Tibial artery (tissue), 4 donors: ENCODE results near the gene CITED1.

ENCODE experiments used
- DNase-seq, 2 donors: peaks; one replicate each; pipeline ENCODE4 v3.0.0-alpha.2; 2019
- H3K27ac ChIP-seq, 2 donors: fragments of 200-600 bp; sonication (generic) in 1 of 2; 1 replicate in 1 of 2; 2 replicates in 1 of 2; pipeline ENCODE4 v1.5.1; 2018 to 2019; ENCODE audit warnings: mild to moderate bottlenecking in 1 of 2
- H3K27me3 ChIP-seq, 2 donors: fragments of 200-600 bp; sonication (generic) in 1 of 2; one replicate each; pipeline versions ENCODE4 v1.5.1 to v1.6.0; 2016 to 2019
- H3K36me3 ChIP-seq, 3 donors: fragments of 200-600 bp; sonication (generic) in 2 of 3; one replicate each; pipeline ENCODE4 v1.5.1; 2016 to 2019; ENCODE audit warnings: mild to moderate bottlenecking in 2 of 3
- H3K4me1 ChIP-seq, 4 donors: fragments of 200-600 bp; sonication (generic) in 2 of 4; 1 replicate in 3 of 4; 2 replicates in 1 of 4; pipeline ENCODE4 v1.5.1; 2016 to 2019
- H3K4me3 ChIP-seq, 2 donors: fragments of 200-600 bp; sonication (generic) in 1 of 2; 1 replicate in 1 of 2; 2 replicates in 1 of 2; pipeline ENCODE4 v1.5.1; 2018 to 2019; ENCODE audit warnings: mild to moderate bottlenecking in 2 of 2
- H3K9me3 ChIP-seq, 3 donors: fragments of 200-600 bp; sonication (generic) in 1 of 3; one replicate each; pipeline ENCODE4 v1.5.1; 2016 to 2019
- intact Hi-C: fragments of 100-400 bp; cut with DNase I; formaldehyde crosslinking; loops from one replicate; pipeline ENCODE4 v1.15.0; 2023; ENCODE audit warnings: low total_unique reads
- TF ChIP-seq, protein P1 (sequence below), 2 experiments: fragments of 200-600 bp in 1 of 2; fragments of 450-650 bp in 1 of 2; IDR thresholded peaks; one replicate each; pipeline ENCODE4 v1.5.1; 2017 to 2019; ENCODE audit warnings: antibody characterized with exemption in 2 of 2, mild to moderate bottlenecking in 1 of 2, moderate library complexity in 1 of 2

Gene CITED1

DNA sequence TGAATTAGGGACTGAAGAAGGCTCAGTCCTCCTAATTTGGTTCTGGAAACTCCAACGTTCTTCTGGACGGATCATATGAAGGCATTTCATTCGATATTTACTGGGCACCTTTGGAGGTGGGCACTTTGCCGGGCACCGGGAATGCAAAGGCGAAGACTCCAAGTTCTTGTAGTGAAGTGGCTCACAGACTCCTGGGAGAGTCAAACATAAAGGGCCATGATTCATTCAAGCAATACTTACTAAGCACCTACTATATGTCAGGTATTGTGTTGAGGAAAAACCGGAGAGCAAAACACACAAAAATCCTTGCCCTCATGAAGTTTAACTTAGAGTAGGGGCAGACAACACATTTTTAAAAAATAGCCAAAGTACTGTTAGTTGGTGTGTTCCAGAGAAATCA lies 49.9 kb downstream of the CITED1 start:
- peaks cover 0 to 3% (median 0%) of the 10 kb centered on the region in 4 donors for H3K4me1 ChIP-seq
- no peaks in the 10 kb centered on the region for H3K27me3 ChIP-seq
- no peak overlapping the region for H3K4me3 ChIP-seq
- intact Hi-C loops = no loop called here
- no peaks in the 10 kb centered on the region for H3K9me3 ChIP-seq
- TF ChIP-seq, protein P1, sequence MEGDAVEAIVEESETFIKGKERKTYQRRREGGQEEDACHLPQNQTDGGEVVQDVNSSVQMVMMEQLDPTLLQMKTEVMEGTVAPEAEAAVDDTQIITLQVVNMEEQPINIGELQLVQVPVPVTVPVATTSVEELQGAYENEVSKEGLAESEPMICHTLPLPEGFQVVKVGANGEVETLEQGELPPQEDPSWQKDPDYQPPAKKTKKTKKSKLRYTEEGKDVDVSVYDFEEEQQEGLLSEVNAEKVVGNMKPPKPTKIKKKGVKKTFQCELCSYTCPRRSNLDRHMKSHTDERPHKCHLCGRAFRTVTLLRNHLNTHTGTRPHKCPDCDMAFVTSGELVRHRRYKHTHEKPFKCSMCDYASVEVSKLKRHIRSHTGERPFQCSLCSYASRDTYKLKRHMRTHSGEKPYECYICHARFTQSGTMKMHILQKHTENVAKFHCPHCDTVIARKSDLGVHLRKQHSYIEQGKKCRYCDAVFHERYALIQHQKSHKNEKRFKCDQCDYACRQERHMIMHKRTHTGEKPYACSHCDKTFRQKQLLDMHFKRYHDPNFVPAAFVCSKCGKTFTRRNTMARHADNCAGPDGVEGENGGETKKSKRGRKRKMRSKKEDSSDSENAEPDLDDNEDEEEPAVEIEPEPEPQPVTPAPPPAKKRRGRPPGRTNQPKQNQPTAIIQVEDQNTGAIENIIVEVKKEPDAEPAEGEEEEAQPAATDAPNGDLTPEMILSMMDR (IDR thresholded peaks at IDR 0.05) = no peak
- H3K36me3 ChIP-seq = no peaks in the 10 kb centered on the region
- no peak for DNase-seq
- H3K27ac ChIP-seq = no peak overlapping the region

DNA sequence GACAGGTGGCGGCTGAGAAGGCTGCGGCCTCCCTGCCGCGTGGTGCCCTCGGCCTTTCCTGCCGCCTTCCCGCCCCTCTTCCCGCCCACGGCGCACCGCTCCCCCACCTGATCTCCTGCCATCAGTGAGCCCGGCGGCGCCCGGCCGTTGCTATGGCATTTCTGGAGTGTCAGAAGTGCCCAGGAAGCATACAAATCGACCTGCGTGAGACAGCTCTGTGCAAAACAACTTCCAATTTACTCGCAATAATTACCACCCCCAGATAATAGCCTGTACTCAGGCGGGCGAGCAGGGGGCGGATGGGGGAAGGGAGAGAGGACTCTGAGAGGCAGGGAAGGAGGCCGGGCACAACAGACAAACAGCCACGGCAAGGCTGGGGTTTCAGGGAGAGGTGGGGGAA lies 50.3 kb downstream of the CITED1 start:
- TF ChIP-seq, protein P1 (IDR thresholded peaks at IDR 0.05) = no peak
- H3K27ac ChIP-seq = no peak overlapping the region
- intact Hi-C loops = no loop called here
- H3K27me3 ChIP-seq = no peaks in the 10 kb centered on the region
- peaks cover 0 to 3% (median 0%) of the 10 kb centered on the region in 4 donors for H3K4me1 ChIP-seq
- no peak for DNase-seq
- H3K36me3 ChIP-seq = no peaks in the 10 kb centered on the region
- no peak overlapping the region for H3K4me3 ChIP-seq
- H3K9me3 ChIP-seq = no peaks in the 10 kb centered on the region

DNA sequence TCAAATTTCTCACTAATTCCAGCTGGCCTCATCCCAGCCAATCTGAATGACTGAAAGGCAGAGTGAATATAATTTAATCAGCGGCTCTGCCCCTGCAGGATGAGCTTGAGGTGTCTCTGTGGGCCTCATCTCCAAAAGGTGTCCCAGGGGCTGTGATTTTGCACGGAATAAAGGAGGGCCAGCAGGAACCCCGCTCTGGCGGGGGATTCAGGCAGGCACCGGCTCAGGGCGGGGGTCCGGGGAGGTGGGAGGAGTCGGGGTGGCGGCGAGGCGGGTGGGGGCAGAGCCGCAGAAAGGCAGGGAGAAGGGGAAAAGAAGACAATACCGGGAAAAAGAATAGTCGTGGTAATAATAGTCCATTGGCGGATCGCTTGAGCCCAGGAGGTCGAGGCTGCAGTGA lies 50.9 kb downstream of the CITED1 start:
- Histone ChIP-seq H3K27ac (no peak overlapping the region), H3K9me3 (no peaks in the 10 kb centered on the region), H3K36me3 (no peaks in the 10 kb centered on the region), H3K4me1 (peaks cover 0 to 3% (median 0%) of the 10 kb centered on the region in 4 donors), H3K4me3 (no peak overlapping the region), H3K27me3 (no peaks in the 10 kb centered on the region)
- intact Hi-C loops = no loop called here
- DNase-seq = no peak
- TF ChIP-seq, protein P1 (IDR thresholded peaks at IDR 0.05) = no peak

DNA sequence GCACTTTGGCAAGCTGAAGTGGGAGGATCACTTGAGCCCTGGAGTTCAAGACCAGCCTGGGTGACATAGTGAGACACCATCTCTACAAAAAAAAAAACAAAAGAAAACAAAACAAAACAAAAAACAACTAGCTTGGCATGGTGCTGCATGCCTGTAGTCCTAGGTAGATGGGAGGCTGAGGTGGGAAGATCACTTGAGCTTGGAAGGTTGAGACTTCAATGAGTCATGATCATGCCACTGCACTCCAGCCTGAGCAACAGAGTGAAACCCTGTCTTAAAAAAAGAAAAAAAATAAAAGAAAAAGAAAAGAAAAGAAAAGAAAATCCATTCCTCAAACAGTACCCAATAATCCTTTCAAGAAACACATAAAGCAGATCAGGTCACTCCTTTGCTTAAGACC lies 52.0 kb downstream of the CITED1 start:
- no peak for DNase-seq
- Histone ChIP-seq H3K9me3 (no peaks in the 10 kb centered on the region), H3K27me3 (no peaks in the 10 kb centered on the region), H3K4me1 (peaks cover 0 to 3% (median 0%) of the 10 kb centered on the region in 4 donors), H3K36me3 (no peaks in the 10 kb centered on the region), H3K4me3 (no peak overlapping the region), H3K27ac (no peak overlapping the region)
- TF ChIP-seq, protein P1 (IDR thresholded peaks at IDR 0.05) = no peak
- intact Hi-C loops = no loop called here
